Measurements from ENCODE around the gene SPECC1L.

The SPECC1L gene

GRCh38 chr22:24323233-24323632 is 52.6 kb downstream of the SPECC1L start:
- no peak for DNase-seq (ENCODE audit: low read depth)
- no peak overlapping the region for H3K4me3 ChIP-seq (replicated peaks; ENCODE audit: low read depth, low read length)
- no peak for TF ChIP-seq CTCF (IDR thresholded peaks at IDR 0.05; ENCODE audit: low read length, missing control alignments)

- DNase-seq (ENCODE audit: low read depth) = no peak
- H3K4me3 ChIP-seq (replicated peaks; ENCODE audit: low read depth, low read length) = no peak overlapping the region
- no peak for TF ChIP-seq CTCF (IDR thresholded peaks at IDR 0.05; ENCODE audit: low read length, missing control alignments)
Measured at GRCh38 chr22:24323695-24324094, 53.1 kb downstream of the SPECC1L start.

GRCh38 chr22:24324137-24324536 is 53.5 kb downstream of the SPECC1L start:
- H3K4me3 ChIP-seq (replicated peaks; ENCODE audit: low read depth, low read length) = no peak overlapping the region
- TF ChIP-seq CTCF (IDR thresholded peaks at IDR 0.05; ENCODE audit: low read length, missing control alignments) = no peak
- no peak for DNase-seq (ENCODE audit: low read depth)

- TF ChIP-seq CTCF (IDR thresholded peaks at IDR 0.05; ENCODE audit: low read length, missing control alignments) = peak; percentile 82
- H3K4me3 ChIP-seq (replicated peaks; ENCODE audit: low read depth, low read length) = no peak overlapping the region
- peak; percentile 92 for DNase-seq (ENCODE audit: low read depth)
Measured at GRCh38 chr22:24325105-24325757, 54.6 kb downstream of the SPECC1L start.

GRCh38 chr22:24326266-24326665 is 55.6 kb downstream of the SPECC1L start:
- no peak for DNase-seq (ENCODE audit: low read depth)
- H3K4me3 ChIP-seq (replicated peaks; ENCODE audit: low read depth, low read length) = no peak overlapping the region
- TF ChIP-seq CTCF (IDR thresholded peaks at IDR 0.05; ENCODE audit: low read length, missing control alignments) = no peak

- H3K4me3 ChIP-seq (replicated peaks; ENCODE audit: low read depth, low read length) = no peak overlapping the region
- no peak for TF ChIP-seq CTCF (IDR thresholded peaks at IDR 0.05; ENCODE audit: low read length, missing control alignments)
- no peak for DNase-seq (ENCODE audit: low read depth)
Measured at GRCh38 chr22:24327832-24328231, 57.2 kb downstream of the SPECC1L start.

- TF ChIP-seq CTCF (IDR thresholded peaks at IDR 0.05; ENCODE audit: low read length, missing control alignments) = no peak
- no peak overlapping the region for H3K4me3 ChIP-seq (replicated peaks; ENCODE audit: low read depth, low read length)
- no peak for DNase-seq (ENCODE audit: low read depth)
Measured at GRCh38 chr22:24329453-24329852, 58.8 kb downstream of the SPECC1L start.
